H9 (cell line): ENCODE results near the gene HECA. TPM values are rescaled to one million over a fixed set of nuclear protein-coding genes. Genes with fewer than 3 reads are reported as not detected.

Experiments used
- DNase-seq: peaks from one replicate; pipeline ENCODE4 v3.0.0-alpha.2; 2017
- H2AFZ ChIP-seq: one replicate; pipeline ENCODE4 v1.6.1; 2013; ENCODE audit warnings: mild to moderate bottlenecking, low read length, control low read depth, moderate library complexity
- H2AK5ac ChIP-seq: 2 replicates; pipeline ENCODE4 v1.6.1; 2013; ENCODE audit warnings: low read length, control low read depth, mixed read lengths; ENCODE audit not compliant: insufficient read length
- H2BK120ac ChIP-seq: one replicate; pipeline ENCODE4 v1.6.1; 2013; ENCODE audit warnings: low read depth, mild to moderate bottlenecking, low read length, control low read depth, inconsistent platforms; ENCODE audit not compliant: poor library complexity, severe bottlenecking
- H2BK12ac ChIP-seq: 2 replicates; pipeline ENCODE4 v1.6.1; 2013; ENCODE audit warnings: low read length, control low read depth, mixed read lengths, low read depth; ENCODE audit not compliant: insufficient read length
- H2BK15ac ChIP-seq: 2 replicates; pipeline ENCODE4 v1.6.1; 2013; ENCODE audit warnings: low read depth, low read length, control low read depth
- H2BK20ac ChIP-seq: one replicate; pipeline ENCODE4 v1.6.1; 2013; ENCODE audit warnings: low read depth, mild to moderate bottlenecking, low read length, control low read depth, inconsistent platforms; ENCODE audit not compliant: poor library complexity, severe bottlenecking
- H2BK5ac ChIP-seq: 2 replicates; pipeline ENCODE4 v1.6.1; 2013; ENCODE audit warnings: low read length, control low read depth, mixed read lengths; ENCODE audit not compliant: insufficient read length
- H3K14ac ChIP-seq: 2 replicates; pipeline ENCODE4 v1.6.1; 2013; ENCODE audit warnings: low read length, control low read depth; ENCODE audit not compliant: insufficient read depth
- H3K18ac ChIP-seq: 2 replicates; pipeline ENCODE4 v1.6.1; 2013; ENCODE audit warnings: low read depth, mild to moderate bottlenecking, mixed read lengths, low read length, control low read depth; ENCODE audit not compliant: insufficient read length
- H3K23ac ChIP-seq: 2 replicates; pipeline ENCODE4 v1.6.1; 2013; ENCODE audit warnings: low read length, control low read depth, mixed read lengths, low read depth; ENCODE audit not compliant: insufficient read length
- H3K23me2 ChIP-seq: 2 replicates; pipeline ENCODE4 v1.6.1; 2013; ENCODE audit warnings: low read depth, mild to moderate bottlenecking, mixed read lengths, low read length, control low read depth; ENCODE audit not compliant: insufficient read length, poor library complexity, severe bottlenecking
- H3K27ac ChIP-seq: 2 replicates; pipeline ENCODE4 v1.5.1; 2013; ENCODE audit warnings: low read length, control low read depth, mixed read lengths, low read depth; ENCODE audit not compliant: insufficient read length
- H3K27me3 ChIP-seq: 2 replicates; pipeline ENCODE4 v1.6.1; 2013; ENCODE audit warnings: low read length, control low read depth, inconsistent platforms; ENCODE audit not compliant: insufficient read depth
- H3K4ac ChIP-seq: 2 replicates; pipeline ENCODE4 v1.6.1; 2013; ENCODE audit warnings: low read depth, mild to moderate bottlenecking, control low read depth, inconsistent platforms, low read length, moderate library complexity
- H3K4me1 ChIP-seq: 2 replicates; pipeline ENCODE4 v1.6.1; 2013; ENCODE audit warnings: low read length, control low read depth, inconsistent platforms; ENCODE audit not compliant: insufficient read depth
- H3K4me2 ChIP-seq: 2 replicates; pipeline ENCODE4 v1.6.1; 2013; ENCODE audit warnings: low read length, control low read depth, mixed read lengths; ENCODE audit not compliant: insufficient read length, insufficient read depth
- H3K56ac ChIP-seq: 2 replicates; pipeline ENCODE4 v1.6.1; 2013; ENCODE audit warnings: low read depth, mild to moderate bottlenecking, mixed read lengths, low read length, control low read depth; ENCODE audit not compliant: insufficient read length
- H3K79me1 ChIP-seq: 2 replicates; pipeline ENCODE4 v1.6.1; 2013; ENCODE audit warnings: low read depth, mild to moderate bottlenecking, moderate library complexity, low read length, control low read depth, inconsistent platforms; ENCODE audit not compliant: insufficient read depth, poor library complexity, severe bottlenecking
- H3K79me2 ChIP-seq: 2 replicates; pipeline ENCODE4 v1.6.1; 2013; ENCODE audit warnings: low read length, control low read depth, inconsistent platforms; ENCODE audit not compliant: insufficient read depth
- H3K9ac ChIP-seq: 2 replicates; pipeline ENCODE4 v1.6.1; 2013; ENCODE audit warnings: low read length, control low read depth, mixed read lengths; ENCODE audit not compliant: insufficient read length; ENCODE audit errors: extremely low read depth
- H3K9me3 ChIP-seq: one replicate; pipeline ENCODE4 v1.6.1; 2013; ENCODE audit warnings: low read depth, low read length, inconsistent platforms; ENCODE audit not compliant: control insufficient read depth
- H3T11ph ChIP-seq: one replicate; pipeline ENCODE4 v1.6.1; 2013; ENCODE audit warnings: mild to moderate bottlenecking, low read length, control low read depth, inconsistent platforms
- H4K20me1 ChIP-seq: one replicate; pipeline ENCODE4 v1.6.1; 2013; ENCODE audit not compliant: control insufficient read depth, insufficient read length, insufficient read depth
- H4K5ac ChIP-seq: 2 replicates; pipeline ENCODE4 v1.6.1; 2013; ENCODE audit warnings: low read depth, mild to moderate bottlenecking, mixed read lengths, low read length, control low read depth; ENCODE audit not compliant: insufficient read length
- H4K8ac ChIP-seq: replicated peaks from 2 replicates; pipeline ENCODE4 v1.6.1; 2013; ENCODE audit warnings: low read length, control low read depth, mixed read lengths, low read depth; ENCODE audit not compliant: insufficient read length
- H4K91ac ChIP-seq: 2 replicates; pipeline ENCODE4 v1.6.1; 2013; ENCODE audit warnings: low read depth, mild to moderate bottlenecking, moderate library complexity, mixed read lengths, low read length, control low read depth; ENCODE audit not compliant: insufficient read length
- H3K27ac Mint-ChIP-seq, 3 experiments: 2 replicates in 2 of 3; 3 replicates in 1 of 3; pipeline ENCODE4 v1.8.0; 2020 to 2021; ENCODE audit warnings: mixed read lengths in 3 of 3, mild to moderate bottlenecking in 1 of 3, moderate library complexity in 1 of 3
- H3K27me3 Mint-ChIP-seq: 2 replicates; pipeline ENCODE4 v1.8.0; 2021; ENCODE audit warnings: low read depth, mild to moderate bottlenecking, moderate library complexity, mixed read lengths
- H3K36me3 Mint-ChIP-seq, 3 experiments: 2 replicates in 2 of 3; 3 replicates in 1 of 3; pipeline ENCODE4 v1.8.0; 2020 to 2021; ENCODE audit warnings: low read depth in 3 of 3, mixed read lengths in 3 of 3; ENCODE audit not compliant: insufficient read depth in 1 of 3
- H3K4me1 Mint-ChIP-seq, 2 experiments: 2 replicates each; pipeline ENCODE4 v1.8.0; 2020; ENCODE audit warnings: mixed read lengths in 2 of 2
- H3K4me3 Mint-ChIP-seq, 2 experiments: 2 replicates in 1 of 2; 3 replicates in 1 of 2; pipeline ENCODE4 v1.8.0; 2020 to 2021; ENCODE audit warnings: mild to moderate bottlenecking in 2 of 2, mixed read lengths in 2 of 2, moderate library complexity in 1 of 2
- H3K9me3 Mint-ChIP-seq, 2 experiments: 2 replicates in 1 of 2; 3 replicates in 1 of 2; pipeline ENCODE4 v1.8.0; 2020; ENCODE audit warnings: mild to moderate bottlenecking in 2 of 2, mixed read lengths in 2 of 2, moderate library complexity in 1 of 2
- WGBS: extraction: QIAGEN DNeasy Blood & Tissue Kit; methylation state at CpG from one replicate; pipeline ENCODE4 v1.1.7; 2013; ENCODE audit warnings: missing lambda C conversion rate, low lambda C conversion rate, mixed read lengths; ENCODE audit not compliant: insufficient read length; ENCODE audit errors: extremely low coverage; 5-methylcytosine and 5-hydroxymethylcytosine counted together
- total RNA-seq: library from RNA; stranded (reverse); gene quantifications from 2 replicates; pipeline ENCODE4 v1.2.1, GENCODE V29; 2021
- TF ChIP-seq, protein P1 (sequence below): fragments of 200-600 bp; sonication (generic); conservative IDR thresholded peaks from 3 replicates; pipeline ENCODE4 v1.8.0; 2021; ENCODE audit warnings: antibody characterized with exemption, mild to moderate bottlenecking

Gene HECA
- total RNA-seq, 1 experiment from 2014 or later: 4.8 TPM

DNA sequence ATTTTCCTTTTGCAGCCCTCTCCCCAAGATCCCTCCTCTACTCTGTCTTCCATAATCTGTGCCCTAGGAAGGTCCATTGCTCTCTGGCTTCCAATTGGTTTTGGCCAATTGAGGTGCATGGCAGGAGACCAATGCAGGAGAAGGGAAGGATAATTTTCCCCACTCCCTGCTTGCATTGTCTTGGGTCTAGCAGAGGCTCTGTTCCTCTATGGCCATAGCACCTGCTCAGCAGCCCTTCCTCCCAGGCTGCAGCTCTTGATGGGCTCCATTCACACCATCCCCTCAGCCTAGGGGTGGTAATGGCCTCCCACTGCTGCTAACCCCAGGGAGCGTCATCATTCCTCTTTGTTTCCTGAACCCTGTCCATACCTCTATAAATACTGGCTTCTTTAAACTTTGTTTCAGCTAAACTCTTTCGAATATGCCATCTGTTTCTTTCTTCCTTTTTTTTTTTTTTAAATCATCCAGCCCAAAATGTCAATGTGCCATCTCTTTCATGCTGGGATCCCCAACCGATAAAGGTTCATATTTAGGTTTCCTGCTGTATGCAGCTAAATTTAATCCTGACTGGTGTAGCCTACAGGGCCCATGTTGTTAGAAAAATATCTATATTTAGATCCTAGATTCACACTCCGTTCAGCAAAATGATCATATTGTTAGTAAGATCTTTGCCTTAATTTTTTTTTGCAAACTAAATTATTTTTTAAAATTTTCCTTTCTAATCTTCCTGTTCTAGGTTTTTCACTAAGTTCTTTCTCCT lies 63.8 kb downstream of the HECA start:
- H2BK15ac ChIP-seq: no peak overlapping the region
- WGBS: no CpG with 5 or more reads among the region's 4 CpGs
- no peak overlapping the region for H2AK5ac ChIP-seq
- peak overlapping the region; percentile 48; the same call in 1 of the 2 replicates for H3K14ac ChIP-seq
- H2AFZ ChIP-seq: no peak overlapping the region
- no peak overlapping the region for H2BK5ac ChIP-seq
- H2BK120ac ChIP-seq: no peak overlapping the region
- no peak overlapping the region for H3K4ac ChIP-seq
- no peaks in the 10 kb centered on the region for H3K23me2 ChIP-seq
- peaks cover 6 to 7% of the 10 kb centered on the region in 2 experiments; a peak in 3 of 4 replicates for H3K4me1 Mint-ChIP-seq
- no peak overlapping the region for H4K8ac ChIP-seq
- H3K27me3 Mint-ChIP-seq: no peaks in the 10 kb centered on the region
- H3T11ph ChIP-seq: no peak overlapping the region
- no peak for DNase-seq
- no peaks in the 10 kb centered on the region for H3K79me2 ChIP-seq
- no peak overlapping the region for H4K5ac ChIP-seq
- H3K23ac ChIP-seq: no peak overlapping the region
- no peaks in the 10 kb centered on the region for H3K9me3 Mint-ChIP-seq
- no peak overlapping the region for H3K27ac ChIP-seq
- no peaks in the 10 kb centered on the region for H4K20me1 ChIP-seq
- no peaks in the 10 kb centered on the region for H3K27me3 ChIP-seq
- no peak overlapping the region for H2BK20ac ChIP-seq
- no peak overlapping the region for H3K18ac ChIP-seq
- H2BK12ac ChIP-seq: no peak overlapping the region
- H3K27ac Mint-ChIP-seq: no peak overlapping the region
- H3K4me2 ChIP-seq: no peak overlapping the region
- no peaks in the 10 kb centered on the region for H3K4me1 ChIP-seq
- H4K91ac ChIP-seq: no peak overlapping the region
- no peak overlapping the region for H3K56ac ChIP-seq
- no peak overlapping the region for H3K9ac ChIP-seq
- TF ChIP-seq, protein P1, sequence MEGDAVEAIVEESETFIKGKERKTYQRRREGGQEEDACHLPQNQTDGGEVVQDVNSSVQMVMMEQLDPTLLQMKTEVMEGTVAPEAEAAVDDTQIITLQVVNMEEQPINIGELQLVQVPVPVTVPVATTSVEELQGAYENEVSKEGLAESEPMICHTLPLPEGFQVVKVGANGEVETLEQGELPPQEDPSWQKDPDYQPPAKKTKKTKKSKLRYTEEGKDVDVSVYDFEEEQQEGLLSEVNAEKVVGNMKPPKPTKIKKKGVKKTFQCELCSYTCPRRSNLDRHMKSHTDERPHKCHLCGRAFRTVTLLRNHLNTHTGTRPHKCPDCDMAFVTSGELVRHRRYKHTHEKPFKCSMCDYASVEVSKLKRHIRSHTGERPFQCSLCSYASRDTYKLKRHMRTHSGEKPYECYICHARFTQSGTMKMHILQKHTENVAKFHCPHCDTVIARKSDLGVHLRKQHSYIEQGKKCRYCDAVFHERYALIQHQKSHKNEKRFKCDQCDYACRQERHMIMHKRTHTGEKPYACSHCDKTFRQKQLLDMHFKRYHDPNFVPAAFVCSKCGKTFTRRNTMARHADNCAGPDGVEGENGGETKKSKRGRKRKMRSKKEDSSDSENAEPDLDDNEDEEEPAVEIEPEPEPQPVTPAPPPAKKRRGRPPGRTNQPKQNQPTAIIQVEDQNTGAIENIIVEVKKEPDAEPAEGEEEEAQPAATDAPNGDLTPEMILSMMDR: no peak
- no peaks in the 10 kb centered on the region for H3K79me1 ChIP-seq
- no peak overlapping the region for H3K4me3 Mint-ChIP-seq
- H3K36me3 Mint-ChIP-seq: peaks cover 0 to 2% (median 0%) of the 10 kb centered on the region in 3 experiments; a peak in 3 of 7 replicates
- H3K9me3 ChIP-seq: no peaks in the 10 kb centered on the region
